Measurements from ENCODE around the gene ETV1.

ETV1 gene

DNA sequence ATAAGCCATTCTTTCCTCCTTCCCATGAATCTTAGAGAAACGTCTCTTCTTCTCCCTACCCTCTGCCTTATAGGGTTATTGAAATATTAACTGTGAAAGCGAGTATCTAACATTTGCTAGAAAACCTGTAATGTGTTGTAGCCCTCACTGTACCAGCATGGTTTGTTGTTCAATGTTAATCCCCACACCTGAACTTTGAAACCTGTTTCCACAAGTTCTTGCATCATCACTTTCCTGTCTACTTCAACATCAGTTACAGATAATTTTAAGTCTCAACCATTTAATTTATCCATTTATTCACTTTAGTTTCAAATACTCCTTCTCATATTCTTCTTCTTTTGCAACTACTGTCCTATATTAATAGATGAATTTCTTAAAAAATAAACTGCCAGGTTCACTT lies 148.2 kb downstream of the ETV1 start:
- no peaks in the 10 kb centered on the region for H3K4me1 ChIP-seq (ENCODE audit: control extremely low read depth in 1 of 4, control insufficient read depth in 4 of 4, insufficient read depth in 4 of 4, low read length in 3 of 4)
- H3K27me3 ChIP-seq (replicated peaks in 2 of 5; ENCODE audit: control insufficient read depth in 4 of 5, insufficient read depth in 5 of 5, low read length in 4 of 5): peaks cover 0 to 7% (median 4%) of the 10 kb centered on the region in 5 experiments
- H3K4me3 ChIP-seq (ENCODE audit: control insufficient read depth in 1 of 7, extremely low read depth in 1 of 7, insufficient read depth in 4 of 7, low read depth in 2 of 7, low read length in 6 of 7): no peak overlapping the region
- H3K36me3 ChIP-seq (ENCODE audit: control insufficient read depth in 4 of 4, insufficient read depth in 4 of 4, low read length in 3 of 4): no peaks in the 10 kb centered on the region
- H3K9me3 ChIP-seq (ENCODE audit: control extremely low read depth in 1 of 5, control insufficient read depth in 4 of 5, insufficient read depth in 2 of 5, low read depth in 1 of 5, low read length in 4 of 5): no peaks in the 10 kb centered on the region
- DNase-seq: no peak
- CTCF ChIA-PET: no interaction called here
- H3K27ac ChIP-seq (ENCODE audit: insufficient read depth in 1 of 2, low read depth in 1 of 2, low read length in 2 of 2, poor library complexity in 1 of 2, severe bottlenecking in 2 of 2): no peak overlapping the region
- POLR2A ChIA-PET: no interaction called here
- 100% methylated on average over 1 of the region's 2 CpGs for WGBS (ENCODE audit: insufficient coverage)

All from common myeloid progenitor, CD34-positive (primary cell).